ENCODE results near the gene TSPAN18. TPM values are rescaled to one million over a fixed set of nuclear protein-coding genes. Genes with fewer than 3 reads are reported as not detected.

TSPAN18 gene
- total RNA-seq, 4 donors from 2014 or later, result 2.6 to 28.9 (median 4.9) TPM

GRCh38 chr11:44793350-44794090 is 66.8 kb downstream of the TSPAN18 start:
- Histone ChIP-seq H3K4me1 (no peaks in the 10 kb centered on the region), H3K9me3 (no peaks in the 10 kb centered on the region), H3K27me3 (no peaks in the 10 kb centered on the region), H3K4me3 (no peak overlapping the region), H3K36me3 (no peaks in the 10 kb centered on the region), H3K27ac (no peak overlapping the region)
- in situ Hi-C loops (cut with MboI; ENCODE audit: low pct_ligation_motif_present in 1 of 4, low pct_unique_long_range_greater_than_20kb in 1 of 4, low sequenced_read_pairs in 3 of 4), result no loop called here
- no peak for TF ChIP-seq EP300 (IDR thresholded peaks at IDR 0.05; ENCODE audit: low read depth)
- no peak for TF ChIP-seq POLR2A (IDR thresholded peaks at IDR 0.05)
- no peak for TF ChIP-seq POLR2AphosphoS5 (IDR thresholded peaks at IDR 0.05)
- TF ChIP-seq, protein P1, sequence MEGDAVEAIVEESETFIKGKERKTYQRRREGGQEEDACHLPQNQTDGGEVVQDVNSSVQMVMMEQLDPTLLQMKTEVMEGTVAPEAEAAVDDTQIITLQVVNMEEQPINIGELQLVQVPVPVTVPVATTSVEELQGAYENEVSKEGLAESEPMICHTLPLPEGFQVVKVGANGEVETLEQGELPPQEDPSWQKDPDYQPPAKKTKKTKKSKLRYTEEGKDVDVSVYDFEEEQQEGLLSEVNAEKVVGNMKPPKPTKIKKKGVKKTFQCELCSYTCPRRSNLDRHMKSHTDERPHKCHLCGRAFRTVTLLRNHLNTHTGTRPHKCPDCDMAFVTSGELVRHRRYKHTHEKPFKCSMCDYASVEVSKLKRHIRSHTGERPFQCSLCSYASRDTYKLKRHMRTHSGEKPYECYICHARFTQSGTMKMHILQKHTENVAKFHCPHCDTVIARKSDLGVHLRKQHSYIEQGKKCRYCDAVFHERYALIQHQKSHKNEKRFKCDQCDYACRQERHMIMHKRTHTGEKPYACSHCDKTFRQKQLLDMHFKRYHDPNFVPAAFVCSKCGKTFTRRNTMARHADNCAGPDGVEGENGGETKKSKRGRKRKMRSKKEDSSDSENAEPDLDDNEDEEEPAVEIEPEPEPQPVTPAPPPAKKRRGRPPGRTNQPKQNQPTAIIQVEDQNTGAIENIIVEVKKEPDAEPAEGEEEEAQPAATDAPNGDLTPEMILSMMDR (IDR thresholded peaks at IDR 0.05), result no peak
- 33 to 67% methylated on average over 7 to 17 of the region's 17 CpGs for WGBS, 2 donors (ENCODE audit: low coverage in 1 of 2)
- no peak for DNase-seq
- intact Hi-C loops (cut with DNase I; ENCODE audit: low total_unique reads), result loop anchor here (10.0 kb wide), 2 partner anchors 401 to 409 kb away; no protein-coding TSS in a partner anchor

- TF ChIP-seq POLR2A (IDR thresholded peaks at IDR 0.05), result no peak
- no peak for TF ChIP-seq POLR2AphosphoS5 (IDR thresholded peaks at IDR 0.05)
- TF ChIP-seq, protein P1 (IDR thresholded peaks at IDR 0.05), result no peak
- TF ChIP-seq EP300 (IDR thresholded peaks at IDR 0.05; ENCODE audit: low read depth), result no peak
- Histone ChIP-seq H3K4me3 (no peak overlapping the region), H3K4me1 (no peaks in the 10 kb centered on the region), H3K36me3 (no peaks in the 10 kb centered on the region), H3K27me3 (peaks cover 2% of the 10 kb centered on the region), H3K27ac (no peak overlapping the region), H3K9me3 (no peaks in the 10 kb centered on the region)
- in situ Hi-C loops (cut with MboI; ENCODE audit: low pct_ligation_motif_present in 1 of 4, low pct_unique_long_range_greater_than_20kb in 1 of 4, low sequenced_read_pairs in 3 of 4) (no loop called here), intact Hi-C loops (cut with DNase I; ENCODE audit: low total_unique reads) (loop anchor here (10.0 kb wide), 2 partner anchors 399 to 411 kb away; no protein-coding TSS in a partner anchor)
- no peak for DNase-seq
- 79 to 80% methylated on average over 3 to 8 of the region's 8 CpGs for WGBS, 2 donors (ENCODE audit: low coverage in 1 of 2)
These were observed 69.2 kb downstream of the TSPAN18 start for GRCh38 chr11:44795803-44796535.

DNA sequence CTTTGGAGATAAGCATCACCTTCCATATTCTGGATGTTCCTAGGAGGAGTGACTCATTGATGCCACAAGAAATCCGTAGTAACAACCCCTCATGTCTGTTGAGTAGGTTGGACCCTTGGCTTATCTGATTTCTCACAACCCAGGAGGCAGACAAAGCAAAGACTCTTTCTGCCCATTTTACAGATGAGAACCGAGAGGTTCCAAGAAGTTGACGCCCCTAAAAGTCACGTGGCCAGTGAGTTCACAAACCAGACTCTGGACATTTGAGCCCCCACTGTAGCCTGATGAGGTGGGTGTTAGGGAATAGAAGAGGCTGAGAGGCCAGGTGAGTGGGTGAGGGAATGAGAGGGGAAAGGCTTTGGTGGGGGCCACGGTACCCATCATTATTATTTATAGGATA is 70.3 kb downstream of the TSPAN18 start:
- H3K4me1 ChIP-seq, result no peaks in the 10 kb centered on the region
- H3K27ac ChIP-seq, result no peak overlapping the region
- intact Hi-C loops (cut with DNase I; ENCODE audit: low total_unique reads) (loop anchor here (10.0 kb wide), 2 partner anchors 398 to 412 kb away; no protein-coding TSS in a partner anchor), in situ Hi-C loops (cut with MboI; ENCODE audit: low pct_ligation_motif_present in 1 of 4, low pct_unique_long_range_greater_than_20kb in 1 of 4, low sequenced_read_pairs in 3 of 4) (no loop called here)
- H3K4me3 ChIP-seq, result no peak overlapping the region
- H3K36me3 ChIP-seq, result no peaks in the 10 kb centered on the region
- no peak for DNase-seq
- no peaks in the 10 kb centered on the region for H3K9me3 ChIP-seq
- TF ChIP-seq EP300 (IDR thresholded peaks at IDR 0.05; ENCODE audit: low read depth) (no peak), POLR2AphosphoS5 (IDR thresholded peaks at IDR 0.05) (no peak)
- TF ChIP-seq, protein P1 (IDR thresholded peaks at IDR 0.05), result no peak
- WGBS, 2 donors (ENCODE audit: low coverage in 1 of 2), result 75 to 84% methylated on average over 4 to 5 of the region's 5 CpGs
- peaks cover 4% of the 10 kb centered on the region for H3K27me3 ChIP-seq

GRCh38 chr11:44797886-44798606 is 71.3 kb downstream of the TSPAN18 start:
- 62 to 85% methylated on average over 2 to 8 of the region's 8 CpGs for WGBS, 2 donors (ENCODE audit: low coverage in 1 of 2)
- intact Hi-C loops (cut with DNase I; ENCODE audit: low total_unique reads), result loop anchor here (10.0 kb wide), 2 partner anchors 397 to 413 kb away; no protein-coding TSS in a partner anchor
- Histone ChIP-seq H3K4me1 (peaks cover 0 to 1% (median 0%) of the 10 kb centered on the region in 4 donors), H3K27ac (peak overlapping the region in 1 of 4 donors; percentile 45), H3K9me3 (no peaks in the 10 kb centered on the region), H3K36me3 (no peaks in the 10 kb centered on the region), H3K27me3 (peaks cover 4% of the 10 kb centered on the region), H3K4me3 (no peak overlapping the region)
- DNase-seq, result no peak
- TF ChIP-seq, protein P1 (IDR thresholded peaks at IDR 0.05), result no peak
- TF ChIP-seq EP300 (IDR thresholded peaks at IDR 0.05; ENCODE audit: low read depth), result no peak
- TF ChIP-seq POLR2A (IDR thresholded peaks at IDR 0.05), result no peak
- no peak for TF ChIP-seq POLR2AphosphoS5 (IDR thresholded peaks at IDR 0.05)
- in situ Hi-C loops (cut with MboI; ENCODE audit: low pct_ligation_motif_present in 1 of 4, low pct_unique_long_range_greater_than_20kb in 1 of 4, low sequenced_read_pairs in 3 of 4), result no loop called here

Measured in transverse colon (tissue), 4 donors.